GM19025 (cell line): ENCODE results near the gene NELL2.
"Not testable (repeated sequence)": the region's sequence is repeated elsewhere in the genome, so short reads cannot be mapped to it uniquely, and the experiment has no call there.

Source experiments
- ATAC-seq: cut with Tn5 transposase; IDR thresholded peaks from one replicate; pipeline ENCODE4 v1.9.1; 2021; ENCODE audit warnings: mild to moderate bottlenecking, low read depth, moderate library complexity; ENCODE audit not compliant: unreplicated experiment

NELL2 gene

GRCh38 chr12:44875954-44876543 lies at the start of gene NELL2:
Gene NELL2 (minus strand): TSS chr12:44876315. CDS start chr12:44875869, 446 bp downstream.
- peak; percentile 44 for ATAC-seq

- ATAC-seq: no peak
Measured at GRCh38 chr12:44921736-44922135, 45.6 kb upstream of the NELL2 start.

GRCh38 chr12:44917141-44917540 lies 41.0 kb upstream of the NELL2 start:
- ATAC-seq: no peak

- no peak for ATAC-seq
Measured at GRCh38 chr12:44915958-44916357, 39.8 kb upstream of the NELL2 start.

GRCh38 chr12:44904321-44904720 lies 28.2 kb upstream of the NELL2 start:
- no peak for ATAC-seq

GRCh38 chr12:44898108-44898507 lies 22.0 kb upstream of the NELL2 start:
- ATAC-seq: not testable (repeated sequence)

GRCh38 chr12:44889926-44890325 lies 13.8 kb upstream of the NELL2 start:
- ATAC-seq: no peak

GRCh38 chr12:44889162-44889561 lies 13.0 kb upstream of the NELL2 start:
- ATAC-seq: no peak

- no peak for ATAC-seq
Measured at GRCh38 chr12:44885902-44886301, 9.8 kb upstream of the NELL2 start.

- no peak for ATAC-seq
Measured at GRCh38 chr12:44881197-44881596, 5.1 kb upstream of the NELL2 start.

GRCh38 chr12:44876544-44877410 lies 662 bp upstream of the NELL2 start:
- peak; percentile 44 for ATAC-seq

- ATAC-seq: no peak
Measured at GRCh38 chr12:44875417-44875953, 630 bp downstream of the NELL2 start.

GRCh38 chr12:44874981-44875416 lies 1.1 kb downstream of the NELL2 start:
- ATAC-seq: no peak

- ATAC-seq: no peak
Measured at GRCh38 chr12:44873898-44874297, 2.2 kb downstream of the NELL2 start.

GRCh38 chr12:44869503-44869902 lies 6.6 kb downstream of the NELL2 start:
- no peak for ATAC-seq

GRCh38 chr12:44863867-44864266 lies 12.2 kb downstream of the NELL2 start:
- no peak for ATAC-seq

- no peak for ATAC-seq
Measured at GRCh38 chr12:44859998-44860689, 16.0 kb downstream of the NELL2 start.

- ATAC-seq: no peak
Measured at GRCh38 chr12:44858226-44858855, 17.8 kb downstream of the NELL2 start.

GRCh38 chr12:44852483-44852882 lies 23.6 kb downstream of the NELL2 start:
- ATAC-seq: no peak

GRCh38 chr12:44851586-44851985 lies 24.5 kb downstream of the NELL2 start:
- ATAC-seq: no peak

GRCh38 chr12:44848703-44849085 lies 27.4 kb downstream of the NELL2 start:
- no peak for ATAC-seq
